ENCODE results near the gene MTIF2. TPM values are rescaled to one million over a fixed set of nuclear protein-coding genes. Genes with fewer than 3 reads are reported as not detected.
"Not testable (repeated sequence)": the region's sequence is repeated elsewhere in the genome, so short reads cannot be mapped to it uniquely, and the experiment has no call there.

The MTIF2 gene
- total RNA-seq, 2 donors from 2014 or later: 39.1 to 49.9 TPM

DNA sequence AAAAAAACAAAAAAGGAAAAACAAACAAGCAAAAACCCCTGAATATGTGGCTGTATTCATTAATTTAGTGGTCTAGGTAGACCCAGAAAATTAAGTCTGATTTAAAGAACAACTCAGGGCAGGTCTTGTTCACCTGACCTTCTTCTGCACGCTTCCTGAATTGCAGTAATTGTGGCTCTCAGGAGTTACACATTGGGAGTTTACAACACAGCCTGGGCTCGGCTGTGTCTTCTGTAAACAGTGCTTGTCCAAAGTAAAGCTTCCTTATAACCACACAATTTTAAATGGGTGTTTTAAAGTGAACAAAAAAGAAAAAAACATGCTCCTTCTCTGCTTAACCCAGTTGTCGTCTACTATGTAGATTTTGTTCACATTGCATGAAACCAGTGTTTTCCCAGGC, 8.3 kb upstream of the MTIF2 start:
- TF ChIP-seq, protein P1, sequence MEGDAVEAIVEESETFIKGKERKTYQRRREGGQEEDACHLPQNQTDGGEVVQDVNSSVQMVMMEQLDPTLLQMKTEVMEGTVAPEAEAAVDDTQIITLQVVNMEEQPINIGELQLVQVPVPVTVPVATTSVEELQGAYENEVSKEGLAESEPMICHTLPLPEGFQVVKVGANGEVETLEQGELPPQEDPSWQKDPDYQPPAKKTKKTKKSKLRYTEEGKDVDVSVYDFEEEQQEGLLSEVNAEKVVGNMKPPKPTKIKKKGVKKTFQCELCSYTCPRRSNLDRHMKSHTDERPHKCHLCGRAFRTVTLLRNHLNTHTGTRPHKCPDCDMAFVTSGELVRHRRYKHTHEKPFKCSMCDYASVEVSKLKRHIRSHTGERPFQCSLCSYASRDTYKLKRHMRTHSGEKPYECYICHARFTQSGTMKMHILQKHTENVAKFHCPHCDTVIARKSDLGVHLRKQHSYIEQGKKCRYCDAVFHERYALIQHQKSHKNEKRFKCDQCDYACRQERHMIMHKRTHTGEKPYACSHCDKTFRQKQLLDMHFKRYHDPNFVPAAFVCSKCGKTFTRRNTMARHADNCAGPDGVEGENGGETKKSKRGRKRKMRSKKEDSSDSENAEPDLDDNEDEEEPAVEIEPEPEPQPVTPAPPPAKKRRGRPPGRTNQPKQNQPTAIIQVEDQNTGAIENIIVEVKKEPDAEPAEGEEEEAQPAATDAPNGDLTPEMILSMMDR (IDR thresholded peaks at IDR 0.05): no peak
- no peaks in the 10 kb centered on the region for H3K9me3 ChIP-seq
- H3K4me1 ChIP-seq: no peaks in the 10 kb centered on the region
- peak overlapping the region; percentile 1 for H3K4me3 ChIP-seq
- H3K27ac ChIP-seq: peak overlapping the region; percentile 74
- H3K27me3 ChIP-seq: no peaks in the 10 kb centered on the region
- intact Hi-C loops (cut with DNase I): no loop called here
- H3K9ac ChIP-seq (ENCODE audit: low read depth in 2 of 2, low read length in 2 of 2): peak overlapping the region in 1 of 2 donors; percentile 32
- no peaks in the 10 kb centered on the region for H3K36me3 ChIP-seq
- peak; percentile 67 for DNase-seq

DNA sequence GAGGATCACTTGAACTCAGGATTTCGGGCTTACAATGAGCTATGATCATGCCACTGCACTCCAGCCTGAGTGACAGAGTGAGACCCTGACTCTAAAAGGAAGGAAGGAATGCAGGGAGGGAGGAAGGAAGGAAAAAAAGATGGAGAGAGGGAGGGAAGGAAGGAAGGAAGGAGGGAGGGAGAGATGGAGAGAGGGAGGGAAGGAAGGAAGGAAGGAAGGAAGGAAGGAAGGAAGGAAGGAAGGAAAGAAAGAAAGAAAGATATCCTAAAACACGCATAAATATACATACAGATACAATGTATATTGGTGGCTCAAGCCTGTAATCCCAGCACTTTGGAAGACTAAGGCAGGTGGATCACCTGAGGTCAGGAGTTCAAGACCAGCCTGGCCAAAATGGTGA, 5.3 kb upstream of the MTIF2 start:
- H3K9ac ChIP-seq (ENCODE audit: low read depth in 2 of 2, low read length in 2 of 2); H3K4me3 ChIP-seq; H3K9me3 ChIP-seq; intact Hi-C loops (cut with DNase I); H3K27ac ChIP-seq; H3K4me1 ChIP-seq; H3K27me3 ChIP-seq; H3K36me3 ChIP-seq; DNase-seq: not testable (repeated sequence)

DNA sequence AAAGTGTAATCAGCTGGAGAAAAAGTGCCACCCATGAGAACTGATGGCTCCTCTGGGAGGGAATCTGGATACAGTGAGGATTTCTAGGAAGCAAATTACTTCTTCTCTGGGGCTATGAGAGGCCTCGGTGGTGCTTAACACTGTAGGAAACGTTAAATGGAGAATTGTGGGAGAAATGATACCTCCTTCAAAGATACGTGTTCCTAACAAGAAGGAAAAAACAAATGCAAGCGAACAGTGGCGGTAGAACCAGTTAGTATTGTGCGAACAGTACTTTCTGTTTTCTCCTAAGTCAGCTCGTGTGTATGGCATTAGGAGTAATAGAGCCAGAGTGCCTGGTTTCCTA, 587 bp upstream of the MTIF2 start:
- Histone ChIP-seq H3K27ac (peak overlapping the region; percentile 85), H3K9me3 (no peaks in the 10 kb centered on the region)

DNA sequence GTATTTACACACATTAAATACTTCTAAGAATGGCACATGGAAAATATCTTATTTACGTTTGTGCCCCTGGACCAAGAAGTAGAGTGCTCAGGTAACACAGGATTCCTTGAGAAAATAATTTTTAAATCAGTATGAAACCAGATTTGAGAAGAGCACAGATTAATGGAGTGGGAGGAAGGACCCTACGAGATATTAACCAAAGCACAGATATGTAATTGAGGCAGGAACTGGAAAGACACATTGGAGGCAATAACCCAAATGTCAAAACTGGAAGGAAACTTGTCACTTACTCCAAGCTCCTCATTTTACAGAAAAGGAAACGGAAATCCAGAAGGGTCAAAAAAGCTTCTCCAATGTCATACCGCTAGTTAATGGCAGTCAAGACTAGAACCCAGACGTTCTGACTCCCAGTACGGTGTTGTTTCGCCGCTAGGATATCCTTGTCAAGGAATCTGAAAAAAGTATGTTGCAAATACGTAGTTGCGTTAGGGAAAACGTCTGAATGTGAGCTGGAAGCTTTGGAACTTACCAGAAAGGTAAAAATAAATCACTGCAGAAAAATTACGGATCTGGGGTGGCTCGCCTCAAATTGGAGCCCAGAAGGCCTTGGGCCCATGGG, 634 bp downstream of the MTIF2 start:
- peak overlapping the region; percentile 72 to 82 for H3K9ac ChIP-seq (ENCODE audit: low read depth in 2 of 2, low read length in 2 of 2)
- no peaks in the 10 kb centered on the region for H3K27me3 ChIP-seq
- H3K36me3 ChIP-seq: peaks cover 3% of the 10 kb centered on the region
- H3K4me1 ChIP-seq: peaks cover 5% of the 10 kb centered on the region
- H3K27ac ChIP-seq: peak overlapping the region; percentile 85
- H3K4me3 ChIP-seq: peak overlapping the region; percentile 61
- no peak for DNase-seq
- intact Hi-C loops (cut with DNase I): loop anchor here (2.0 kb wide), 1 partner anchor 38 kb away; no protein-coding TSS in a partner anchor
- H3K9me3 ChIP-seq: no peaks in the 10 kb centered on the region
- TF ChIP-seq, protein P1 (IDR thresholded peaks at IDR 0.05): no peak

More for the DNA sequence above, 587 bp upstream of the MTIF2 start:
- TF ChIP-seq, protein P1 (IDR thresholded peaks at IDR 0.05): no peak
- H3K4me3 ChIP-seq: peak overlapping the region; percentile 61
- no peaks in the 10 kb centered on the region for H3K36me3 ChIP-seq
- H3K27me3 ChIP-seq: no peaks in the 10 kb centered on the region
- no peak for DNase-seq
- intact Hi-C loops (cut with DNase I): loop anchor here (2.0 kb wide), 1 partner anchor 39 kb away; no protein-coding TSS in a partner anchor
- H3K9ac ChIP-seq (ENCODE audit: low read depth in 2 of 2, low read length in 2 of 2): peak overlapping the region; percentile 60 to 82
- peaks cover 5% of the 10 kb centered on the region for H3K4me1 ChIP-seq

DNA sequence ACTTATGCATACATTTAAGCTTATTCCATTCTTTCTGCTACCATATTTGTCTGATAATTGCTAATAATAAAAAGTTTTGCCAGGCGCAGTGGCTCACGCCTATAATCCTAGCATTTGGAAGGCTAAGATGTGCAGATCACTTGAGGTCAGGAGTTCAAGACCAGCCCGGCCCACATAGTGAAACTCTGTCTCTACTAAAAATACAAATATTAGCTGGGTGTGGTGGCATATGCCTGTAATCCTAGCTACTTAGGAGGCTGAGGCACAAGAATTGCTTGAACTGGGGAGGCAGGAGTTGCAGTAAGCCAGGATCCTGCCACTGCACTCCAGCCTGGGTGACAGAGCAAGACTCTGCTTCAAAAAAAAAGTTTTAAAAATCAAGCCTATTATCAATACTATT, 9.4 kb downstream of the MTIF2 start:
- H3K27me3 ChIP-seq; H3K4me3 ChIP-seq; H3K36me3 ChIP-seq; H3K9ac ChIP-seq (ENCODE audit: low read depth in 2 of 2, low read length in 2 of 2); H3K4me1 ChIP-seq; intact Hi-C loops (cut with DNase I); H3K27ac ChIP-seq; H3K9me3 ChIP-seq; DNase-seq: not testable (repeated sequence)

DNA sequence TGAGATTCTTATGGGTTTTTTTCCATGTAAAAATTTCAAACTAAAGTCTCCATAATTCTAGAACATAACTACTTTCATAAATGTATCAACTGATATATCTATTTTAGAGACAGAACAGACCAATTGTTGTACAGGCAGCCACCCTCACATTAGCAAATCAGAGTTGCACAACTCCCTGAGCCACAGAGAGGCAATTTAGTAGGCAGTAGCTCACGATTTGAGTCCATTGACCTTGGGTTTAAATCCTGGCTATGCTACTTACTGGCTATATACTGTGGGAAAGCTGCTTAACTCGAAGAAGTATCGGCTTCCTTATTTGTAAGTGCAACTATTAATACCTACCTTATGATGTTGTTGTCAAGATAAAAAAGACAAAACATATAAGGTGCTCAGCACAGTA, 16.2 kb downstream of the MTIF2 start:
- Histone ChIP-seq H3K9me3 (no peaks in the 10 kb centered on the region), H3K4me3 (no peak overlapping the region), H3K4me1 (no peaks in the 10 kb centered on the region), H3K27ac (no peak overlapping the region), H3K36me3 (no peaks in the 10 kb centered on the region), H3K27me3 (no peaks in the 10 kb centered on the region), H3K9ac (ENCODE audit: low read depth in 2 of 2, low read length in 2 of 2) (no peak overlapping the region)
- intact Hi-C loops (cut with DNase I): no loop called here
- DNase-seq: no peak
- TF ChIP-seq, protein P1 (IDR thresholded peaks at IDR 0.05): no peak
